ENCODE results near the gene STIP1. TPM values are rescaled to one million over a fixed set of nuclear protein-coding genes. Genes with fewer than 3 reads are reported as not detected.

Gene STIP1
- total RNA-seq, 1 experiment from 2014 or later = 557 TPM

DNA sequence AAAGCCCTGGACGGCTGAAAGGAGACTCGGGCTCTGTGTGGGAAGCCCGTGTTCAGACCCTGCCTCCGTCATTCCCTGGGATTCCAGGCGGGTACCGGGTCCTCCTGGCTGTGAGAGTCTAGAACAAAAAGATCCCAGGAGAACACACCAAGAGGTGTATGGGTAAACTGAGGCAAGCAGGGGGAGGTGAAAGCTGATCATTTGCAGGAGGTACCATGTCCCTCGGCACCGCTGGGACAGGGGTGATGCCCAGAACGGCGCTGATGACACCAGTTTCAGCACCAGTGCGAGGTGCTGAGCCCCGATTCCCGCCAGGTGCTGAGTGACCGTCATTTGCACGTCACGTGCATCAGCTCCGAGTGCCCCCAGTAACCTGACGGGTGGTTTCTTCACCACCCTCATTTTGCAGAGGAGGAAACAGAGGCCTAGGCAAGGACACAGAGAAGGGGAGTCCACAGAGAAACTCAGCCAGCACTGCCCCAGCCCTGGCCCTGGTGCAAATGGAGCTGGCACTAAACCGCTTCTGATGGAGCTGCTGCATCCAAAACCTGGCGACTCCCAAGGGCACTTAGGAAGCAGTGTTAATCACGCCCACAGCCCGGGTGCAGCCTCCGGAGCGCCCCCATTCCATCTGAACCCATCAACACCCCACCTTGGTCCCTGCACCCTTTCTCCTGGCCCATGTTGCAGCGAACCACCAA, 36.9 kb upstream of the STIP1 start:
- Histone ChIP-seq H3K36me3 (ENCODE audit: low read depth, low read length) (no peaks in the 10 kb centered on the region), H3K4me3 (ENCODE audit: low read length) (no peak overlapping the region), H3F3A (ENCODE audit: low read length, unreplicated experiment) (no peaks in the 10 kb centered on the region), H3K9me3 (ENCODE audit: low read length) (no peaks in the 10 kb centered on the region), H3K27ac (ENCODE audit: low read length) (no peak overlapping the region), H3K27me3 (ENCODE audit: low read length) (no peaks in the 10 kb centered on the region), H3K9me2 (replicated peaks; ENCODE audit: low read length) (no peaks in the 10 kb centered on the region), H3K9ac (ENCODE audit: low read length) (no peak overlapping the region), H3K4me1 (ENCODE audit: insufficient read depth, low read length) (no peaks in the 10 kb centered on the region), H4K20me1 (ENCODE audit: low read length) (no peaks in the 10 kb centered on the region), H3K79me2 (ENCODE audit: low read length) (no peaks in the 10 kb centered on the region), H2AFZ (ENCODE audit: low read length) (no peak overlapping the region), H3K4me2 (ENCODE audit: low read length) (no peak overlapping the region)
- TF ChIP-seq EZH2phosphoT487 (IDR thresholded peaks at IDR 0.05; ENCODE audit: borderline replicate concordance, low read length) (no peak), EZH2 (IDR thresholded peaks at IDR 0.05; ENCODE audit: low read length, unreplicated experiment) (no peak)
- TF ChIP-seq, protein P1, sequence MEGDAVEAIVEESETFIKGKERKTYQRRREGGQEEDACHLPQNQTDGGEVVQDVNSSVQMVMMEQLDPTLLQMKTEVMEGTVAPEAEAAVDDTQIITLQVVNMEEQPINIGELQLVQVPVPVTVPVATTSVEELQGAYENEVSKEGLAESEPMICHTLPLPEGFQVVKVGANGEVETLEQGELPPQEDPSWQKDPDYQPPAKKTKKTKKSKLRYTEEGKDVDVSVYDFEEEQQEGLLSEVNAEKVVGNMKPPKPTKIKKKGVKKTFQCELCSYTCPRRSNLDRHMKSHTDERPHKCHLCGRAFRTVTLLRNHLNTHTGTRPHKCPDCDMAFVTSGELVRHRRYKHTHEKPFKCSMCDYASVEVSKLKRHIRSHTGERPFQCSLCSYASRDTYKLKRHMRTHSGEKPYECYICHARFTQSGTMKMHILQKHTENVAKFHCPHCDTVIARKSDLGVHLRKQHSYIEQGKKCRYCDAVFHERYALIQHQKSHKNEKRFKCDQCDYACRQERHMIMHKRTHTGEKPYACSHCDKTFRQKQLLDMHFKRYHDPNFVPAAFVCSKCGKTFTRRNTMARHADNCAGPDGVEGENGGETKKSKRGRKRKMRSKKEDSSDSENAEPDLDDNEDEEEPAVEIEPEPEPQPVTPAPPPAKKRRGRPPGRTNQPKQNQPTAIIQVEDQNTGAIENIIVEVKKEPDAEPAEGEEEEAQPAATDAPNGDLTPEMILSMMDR (conservative IDR thresholded peaks at IDR 0.05; ENCODE audit: low read depth, low read length) = peak; percentile 42; the same call in 1 of the 2 replicates
- ATAC-seq = no peak
- intact Hi-C loops (cut with micrococcal nuclease) = loop anchor here (5.0 to 10.0 kb wide), 2 partner anchors 57 to 384 kb away; partner anchors contain the start of gene ZFTA
- ChIA-PET CTCF (interaction anchor here (0.7 kb wide), 1 partner anchor 149 kb away, joined by 4 read pairs; no protein-coding TSS in a partner anchor), POLR2A (ENCODE audit: unreplicated experiment) (no interaction called here)
- no peak for DNase-seq
- BruUV-seq (replicated peaks) = no TSS peak

DNA sequence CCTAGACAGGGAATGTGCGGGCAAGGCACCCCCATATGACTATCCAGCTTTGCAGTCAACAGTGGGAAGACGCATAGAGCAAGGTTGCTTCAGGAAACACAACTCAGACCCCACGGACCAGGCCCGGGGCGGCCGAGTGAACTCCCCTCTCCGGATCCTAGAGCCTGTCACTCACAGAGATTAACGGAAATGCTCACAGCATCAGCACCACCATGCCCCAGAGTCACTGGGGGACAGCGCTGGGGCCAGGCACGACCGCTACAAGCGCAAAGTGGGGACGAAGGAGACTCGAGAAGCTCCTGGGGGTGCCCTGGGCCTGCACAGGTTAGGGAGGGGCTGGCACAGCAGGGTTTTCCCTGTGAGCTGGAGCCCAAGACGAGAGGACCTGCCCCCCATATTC, 35.9 kb upstream of the STIP1 start:
- no peak overlapping the region for H3K9ac ChIP-seq (ENCODE audit: low read length)
- no peaks in the 10 kb centered on the region for H3K9me3 ChIP-seq (ENCODE audit: low read length)
- no peak for ATAC-seq
- ChIA-PET POLR2A (ENCODE audit: unreplicated experiment) (no interaction called here), CTCF (no interaction called here)
- BruUV-seq (replicated peaks) = no TSS peak
- H2AFZ ChIP-seq (ENCODE audit: low read length) = no peak overlapping the region
- no peaks in the 10 kb centered on the region for H3K4me1 ChIP-seq (ENCODE audit: insufficient read depth, low read length)
- H3K79me2 ChIP-seq (ENCODE audit: low read length) = no peaks in the 10 kb centered on the region
- H3K9me2 ChIP-seq (replicated peaks; ENCODE audit: low read length) = no peaks in the 10 kb centered on the region
- DNase-seq = no peak
- TF ChIP-seq, protein P1 (conservative IDR thresholded peaks at IDR 0.05; ENCODE audit: low read depth, low read length) = no peak
- TF ChIP-seq EZH2 (IDR thresholded peaks at IDR 0.05; ENCODE audit: low read length, unreplicated experiment) (no peak), EZH2phosphoT487 (IDR thresholded peaks at IDR 0.05; ENCODE audit: borderline replicate concordance, low read length) (no peak)
- no peak overlapping the region for H3K4me2 ChIP-seq (ENCODE audit: low read length)
- H3K4me3 ChIP-seq (ENCODE audit: low read length) = no peak overlapping the region
- no peaks in the 10 kb centered on the region for H3K27me3 ChIP-seq (ENCODE audit: low read length)
- H3F3A ChIP-seq (ENCODE audit: low read length, unreplicated experiment) = no peaks in the 10 kb centered on the region
- no peaks in the 10 kb centered on the region for H4K20me1 ChIP-seq (ENCODE audit: low read length)
- no peak overlapping the region for H3K27ac ChIP-seq (ENCODE audit: low read length)
- H3K36me3 ChIP-seq (ENCODE audit: low read depth, low read length) = no peaks in the 10 kb centered on the region
- intact Hi-C loops (cut with micrococcal nuclease) = loop anchor here (5.0 kb wide), 1 partner anchor 313 kb away; the partner anchor contains the start of gene MARK2
